ENCODE measurements around the gene C7orf33.

DNA sequence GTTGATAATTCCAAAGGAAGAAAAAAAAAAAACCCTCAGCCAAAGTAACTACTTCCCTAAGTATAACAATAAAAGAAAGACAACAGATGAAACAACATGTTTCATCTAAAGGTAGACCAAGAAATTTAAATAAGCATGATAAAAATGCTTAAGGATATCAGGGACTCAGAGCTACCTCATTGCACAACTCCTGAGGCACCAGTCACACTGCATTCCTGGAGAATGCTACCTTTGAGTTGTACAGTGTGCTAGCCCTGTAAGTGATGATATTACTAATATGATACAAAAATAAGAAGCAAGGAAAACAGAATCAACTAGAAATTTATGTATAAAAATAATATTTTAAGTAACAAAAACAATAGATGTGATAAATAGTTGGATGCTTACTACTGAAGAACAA lies 29.5 kb upstream of the C7orf33 start:
- TF ChIP-seq ZNF614 (CRISPR knock-in tag; IDR thresholded peaks at IDR 0.05; ENCODE audit: borderline replicate concordance) (no peak), CHD2 (IDR thresholded peaks at IDR 0.05; ENCODE audit: low read depth, low read length) (no peak), EP300 (IDR thresholded peaks at IDR 0.05; ENCODE audit: low read depth in 2 of 2, low read length in 2 of 2) (no peak), EP300 (CRISPR knock-in tag; IDR thresholded peaks at IDR 0.05; ENCODE audit: borderline replicate concordance) (no peak), HOXA7 (CRISPR knock-in tag; IDR thresholded peaks at IDR 0.05) (no peak), POLR2A (IDR thresholded peaks at IDR 0.05; ENCODE audit: insufficient read depth in 1 of 2, low read depth in 2 of 2, low read length in 2 of 2) (no peak), POGZ (CRISPR knock-in tag; IDR thresholded peaks at IDR 0.05) (no peak), ZNF530 (CRISPR knock-in tag; IDR thresholded peaks at IDR 0.05; ENCODE audit: low read depth) (no peak), MXI1 (IDR thresholded peaks at IDR 0.05; ENCODE audit: borderline replicate concordance, low read depth, low read length) (no peak), ZBTB42 (CRISPR knock-in tag; IDR thresholded peaks at IDR 0.05) (no peak), ATF7 (IDR thresholded peaks at IDR 0.05) (no peak), ATF7 (CRISPR knock-in tag; IDR thresholded peaks at IDR 0.05) (no peak), EZH2 (conservative IDR thresholded peaks at IDR 0.05; ENCODE audit: low read depth, low read length) (no peak)
- TF ChIP-seq, protein P1, sequence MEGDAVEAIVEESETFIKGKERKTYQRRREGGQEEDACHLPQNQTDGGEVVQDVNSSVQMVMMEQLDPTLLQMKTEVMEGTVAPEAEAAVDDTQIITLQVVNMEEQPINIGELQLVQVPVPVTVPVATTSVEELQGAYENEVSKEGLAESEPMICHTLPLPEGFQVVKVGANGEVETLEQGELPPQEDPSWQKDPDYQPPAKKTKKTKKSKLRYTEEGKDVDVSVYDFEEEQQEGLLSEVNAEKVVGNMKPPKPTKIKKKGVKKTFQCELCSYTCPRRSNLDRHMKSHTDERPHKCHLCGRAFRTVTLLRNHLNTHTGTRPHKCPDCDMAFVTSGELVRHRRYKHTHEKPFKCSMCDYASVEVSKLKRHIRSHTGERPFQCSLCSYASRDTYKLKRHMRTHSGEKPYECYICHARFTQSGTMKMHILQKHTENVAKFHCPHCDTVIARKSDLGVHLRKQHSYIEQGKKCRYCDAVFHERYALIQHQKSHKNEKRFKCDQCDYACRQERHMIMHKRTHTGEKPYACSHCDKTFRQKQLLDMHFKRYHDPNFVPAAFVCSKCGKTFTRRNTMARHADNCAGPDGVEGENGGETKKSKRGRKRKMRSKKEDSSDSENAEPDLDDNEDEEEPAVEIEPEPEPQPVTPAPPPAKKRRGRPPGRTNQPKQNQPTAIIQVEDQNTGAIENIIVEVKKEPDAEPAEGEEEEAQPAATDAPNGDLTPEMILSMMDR (CRISPR knock-in tag; IDR thresholded peaks at IDR 0.05) = no peak
- TF ChIP-seq, protein P2, sequence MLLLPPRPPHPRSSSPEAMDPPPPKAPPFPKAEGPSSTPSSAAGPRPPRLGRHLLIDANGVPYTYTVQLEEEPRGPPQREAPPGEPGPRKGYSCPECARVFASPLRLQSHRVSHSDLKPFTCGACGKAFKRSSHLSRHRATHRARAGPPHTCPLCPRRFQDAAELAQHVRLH (CRISPR knock-in tag; IDR thresholded peaks at IDR 0.05; ENCODE audit: borderline replicate concordance, low read depth) = no peak
